NCI-H226 (cell line): ENCODE results near the gene LRRC47.

ENCODE experiments used
- DNase-seq: peaks from one replicate; pipeline ENCODE4 v3.0.0-alpha.2; 2015

LRRC47 gene

DNA sequence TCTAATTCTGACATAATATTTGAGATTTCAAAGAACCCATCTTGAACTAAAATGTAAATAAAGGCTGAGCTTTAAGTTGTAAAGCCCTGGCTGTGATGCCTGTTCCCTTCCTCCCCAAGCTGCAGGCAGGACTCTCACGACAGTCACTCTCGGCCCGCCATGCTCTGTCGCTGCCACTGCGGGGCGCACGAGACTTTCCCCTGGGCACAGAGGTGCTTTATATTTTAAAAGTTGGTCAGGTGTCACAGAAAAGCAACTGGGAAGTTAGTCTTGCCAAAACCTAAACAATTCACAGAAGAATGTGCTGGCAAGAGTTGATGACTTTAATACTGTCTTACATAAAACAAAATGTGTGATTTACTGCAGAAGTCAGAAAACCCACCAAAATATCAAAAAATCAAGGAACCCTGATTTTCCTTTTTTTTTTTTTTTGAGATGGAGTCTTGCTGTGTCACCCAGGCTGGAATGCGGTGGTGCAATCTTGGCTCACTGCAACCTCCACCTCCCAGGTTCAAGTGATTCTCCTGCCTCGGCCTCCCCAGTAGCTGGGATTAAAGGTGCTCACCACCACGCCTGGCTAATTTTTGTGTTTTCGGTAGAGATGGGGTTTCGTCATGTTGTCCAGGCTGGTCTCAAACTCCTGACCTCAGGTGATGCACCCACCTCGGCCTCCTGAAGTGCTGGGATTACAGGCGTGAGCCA, 10.7 kb downstream of the LRRC47 start:
- DNase-seq = no peak

DNA sequence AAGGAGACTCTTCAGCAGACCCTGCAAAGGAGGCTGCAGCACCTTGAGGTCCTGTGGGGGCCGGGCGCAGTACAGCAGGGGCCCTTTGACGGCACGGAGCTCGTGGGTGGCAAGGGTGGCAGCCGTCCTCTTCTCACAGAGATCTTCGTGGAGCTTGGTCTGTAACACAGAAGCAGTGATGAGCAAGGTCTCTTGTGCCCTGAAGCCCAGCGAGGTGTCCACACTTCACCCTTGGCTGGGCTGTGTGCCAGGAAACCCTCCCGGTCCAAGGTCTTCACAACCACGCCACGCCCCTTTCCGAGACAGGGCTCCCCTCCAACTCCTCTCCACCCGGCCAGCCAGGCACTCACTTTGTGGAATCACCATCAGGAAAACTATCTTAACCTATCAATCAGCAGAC, 11.3 kb downstream of the LRRC47 start:
- no peak for DNase-seq

GRCh38 chr1:3783651-3784474, 12.4 kb downstream of the LRRC47 start:
- no peak for DNase-seq

DNA sequence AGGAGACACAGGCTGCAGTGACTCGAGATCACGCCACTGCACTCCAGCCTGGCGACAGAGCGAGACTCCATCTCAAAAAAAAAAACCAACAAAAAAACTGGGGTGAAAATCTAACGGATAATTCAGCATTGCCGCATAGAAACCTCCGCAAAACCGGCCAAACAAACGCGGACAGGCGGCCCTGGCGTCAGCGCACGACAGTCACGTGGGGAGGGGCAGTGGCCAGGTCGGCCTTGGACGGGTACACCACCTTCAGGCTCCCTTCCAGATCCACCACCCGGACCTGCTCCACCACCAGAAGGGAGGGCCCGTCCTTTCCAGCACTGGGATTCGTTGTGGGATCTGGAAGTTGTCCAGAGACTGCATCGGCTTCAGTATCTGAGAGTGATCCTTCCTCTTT, 15.4 kb downstream of the LRRC47 start:
- no peak for DNase-seq

- DNase-seq = no peak
Observed at GRCh38 chr1:3779912-3780416, 16.3 kb downstream of the LRRC47 start.

- DNase-seq = no peak
Observed at GRCh38 chr1:3779265-3779911, 16.9 kb downstream of the LRRC47 start.

DNA sequence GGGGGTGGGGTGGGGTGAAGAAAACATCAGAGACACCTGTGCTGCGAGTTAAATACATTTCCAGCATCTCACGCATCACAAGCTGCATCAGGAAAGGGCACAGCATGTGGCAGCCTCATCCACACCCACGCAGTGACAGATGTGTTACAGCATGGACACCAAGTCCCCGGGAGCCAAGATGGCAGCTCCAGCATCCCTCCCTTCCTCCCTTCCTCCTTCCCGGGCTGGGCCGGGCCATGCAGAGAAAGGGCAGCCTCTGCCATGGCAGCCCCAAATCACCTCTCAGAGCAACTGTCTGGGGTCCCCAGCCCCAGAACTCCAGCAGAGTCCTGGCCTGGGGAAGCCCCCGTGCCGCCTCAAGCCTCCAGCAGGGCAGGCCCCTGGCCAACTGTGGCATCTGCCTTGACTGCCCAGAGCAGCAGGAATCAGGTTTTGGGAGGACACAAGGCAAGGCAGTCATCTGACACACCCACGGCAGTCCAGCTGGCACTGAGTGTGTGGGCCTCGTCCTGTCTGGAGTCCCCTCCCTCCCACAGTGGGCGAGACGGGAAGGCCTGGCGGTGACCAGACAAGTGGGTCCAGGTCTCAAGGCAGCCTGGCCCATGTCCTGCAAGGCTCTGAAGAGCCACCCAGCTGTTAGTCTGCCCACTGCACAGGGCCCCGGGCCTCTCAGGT, 17.6 kb downstream of the LRRC47 start:
- DNase-seq = no peak

DNA sequence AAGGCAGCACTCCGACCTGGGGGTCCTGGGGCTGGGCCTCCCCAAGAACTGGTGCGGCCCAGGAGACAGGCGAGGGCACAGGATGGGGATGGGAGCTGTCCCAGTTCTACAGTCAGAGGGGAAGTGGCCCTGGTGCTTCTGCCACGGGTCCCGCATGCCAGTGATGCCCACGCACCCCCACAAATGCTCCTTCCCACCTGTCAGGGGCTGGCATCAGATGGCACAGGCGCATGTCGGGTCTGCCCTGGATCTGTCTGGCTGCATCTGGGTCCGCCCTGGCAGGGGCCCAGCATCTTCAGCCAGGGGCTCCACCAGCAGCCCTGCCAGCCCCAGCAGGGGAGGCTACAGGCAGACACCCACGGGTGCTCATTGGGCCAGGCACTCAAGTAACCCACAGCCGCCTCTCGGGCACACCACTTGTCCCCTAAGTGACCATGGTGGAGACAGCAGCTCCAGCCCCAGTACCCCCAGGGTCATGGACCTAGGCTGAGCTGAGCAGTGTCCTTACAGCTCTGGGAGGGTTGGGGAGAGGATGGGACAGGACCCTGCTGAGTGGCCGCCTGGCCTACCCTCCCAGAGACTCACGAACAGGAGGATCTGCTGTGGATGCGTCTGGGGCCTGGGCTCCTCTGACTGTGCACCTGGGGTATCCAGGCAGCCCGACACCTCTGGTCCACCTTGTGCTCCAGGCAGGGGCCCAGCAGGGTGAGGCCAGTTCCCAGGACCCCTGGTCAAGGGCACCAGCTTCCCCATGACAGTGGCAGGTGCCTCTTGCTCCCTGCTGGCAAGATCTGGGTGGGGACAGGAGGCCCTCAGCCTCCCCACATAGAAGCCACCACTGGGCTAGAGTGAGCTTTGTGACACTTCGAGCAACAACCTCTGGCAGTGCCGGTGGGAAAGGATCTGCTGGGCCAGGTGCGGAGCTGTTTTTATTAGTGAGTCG, 18.4 kb downstream of the LRRC47 start:
- DNase-seq = no peak

GRCh38 chr1:3777078-3777547, 19.2 kb downstream of the LRRC47 start:
- no peak for DNase-seq

DNA sequence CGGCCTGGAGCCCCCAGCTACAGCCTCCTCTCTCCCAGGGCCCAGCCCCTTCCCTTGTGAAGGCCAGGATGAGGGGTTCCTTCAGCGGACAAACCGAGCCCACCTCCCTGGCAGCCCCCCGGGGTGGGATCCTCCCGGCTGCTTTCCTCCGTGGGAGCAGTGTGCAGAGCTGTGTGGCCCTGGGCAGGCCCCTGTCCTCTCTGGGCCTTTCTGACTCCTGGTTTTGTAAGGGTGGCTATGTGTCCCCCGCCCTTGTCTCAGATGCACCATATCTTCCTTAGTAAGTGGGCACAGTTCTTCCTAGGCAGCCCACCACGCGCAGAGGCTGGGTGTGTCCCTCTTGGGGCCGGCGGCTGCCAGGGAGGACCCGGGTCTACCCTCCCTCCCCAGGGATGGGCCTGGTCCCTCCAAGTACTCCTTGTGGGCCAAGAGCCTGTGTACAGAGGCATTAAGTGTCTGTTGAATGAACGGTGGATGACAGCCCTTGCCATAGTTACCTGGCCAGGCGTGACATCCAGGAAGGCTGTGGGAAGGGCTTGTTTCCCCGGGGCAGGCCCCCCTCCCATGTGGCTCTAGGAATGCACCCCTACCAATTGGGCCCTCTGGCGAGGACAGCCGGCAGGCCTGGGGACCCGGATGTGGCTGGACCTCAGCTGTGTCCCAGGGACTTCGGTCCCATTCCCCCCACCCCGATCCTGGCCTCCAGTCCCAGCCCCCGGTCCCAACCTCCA, 19.9 kb downstream of the LRRC47 start:
- DNase-seq = no peak

DNA sequence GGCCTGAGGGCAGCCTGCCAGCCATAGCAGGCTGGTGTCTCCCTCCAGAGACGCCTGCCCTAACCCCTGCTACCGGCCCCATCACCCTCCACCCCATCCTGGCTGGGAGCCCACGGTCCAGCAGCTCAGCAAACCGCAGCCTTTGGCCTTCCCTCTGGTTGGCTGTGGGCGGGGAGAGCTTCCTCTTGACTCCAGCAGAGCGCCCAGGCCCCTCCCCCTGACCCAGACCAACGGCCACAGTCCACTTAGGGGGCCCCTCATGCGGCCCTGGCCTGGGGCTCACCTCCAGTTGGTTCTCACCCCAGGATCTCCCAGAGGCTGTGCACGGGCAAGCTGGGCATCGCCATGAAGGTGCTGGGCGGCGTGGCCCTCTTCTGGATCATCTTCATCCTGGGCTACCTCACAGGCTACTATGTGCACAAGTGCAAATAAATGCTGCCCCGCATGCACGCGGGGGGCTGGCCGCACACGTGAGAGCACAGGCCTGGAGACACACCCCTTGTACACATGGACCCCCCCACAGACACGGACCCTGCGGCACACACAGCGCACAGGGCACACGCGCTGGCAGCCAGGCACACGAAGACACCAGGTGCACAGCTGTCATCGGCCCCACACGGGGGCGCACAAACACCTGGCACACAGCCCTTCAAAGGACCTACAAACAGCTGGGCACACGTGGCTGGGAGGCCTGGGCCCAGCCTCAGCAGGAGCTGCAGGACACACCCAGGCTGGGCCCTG, 20.6 kb downstream of the LRRC47 start:
- DNase-seq = peak; percentile 86

GRCh38 chr1:3774946-3775489, 21.3 kb downstream of the LRRC47 start:
- peak; percentile 80 for DNase-seq

DNA sequence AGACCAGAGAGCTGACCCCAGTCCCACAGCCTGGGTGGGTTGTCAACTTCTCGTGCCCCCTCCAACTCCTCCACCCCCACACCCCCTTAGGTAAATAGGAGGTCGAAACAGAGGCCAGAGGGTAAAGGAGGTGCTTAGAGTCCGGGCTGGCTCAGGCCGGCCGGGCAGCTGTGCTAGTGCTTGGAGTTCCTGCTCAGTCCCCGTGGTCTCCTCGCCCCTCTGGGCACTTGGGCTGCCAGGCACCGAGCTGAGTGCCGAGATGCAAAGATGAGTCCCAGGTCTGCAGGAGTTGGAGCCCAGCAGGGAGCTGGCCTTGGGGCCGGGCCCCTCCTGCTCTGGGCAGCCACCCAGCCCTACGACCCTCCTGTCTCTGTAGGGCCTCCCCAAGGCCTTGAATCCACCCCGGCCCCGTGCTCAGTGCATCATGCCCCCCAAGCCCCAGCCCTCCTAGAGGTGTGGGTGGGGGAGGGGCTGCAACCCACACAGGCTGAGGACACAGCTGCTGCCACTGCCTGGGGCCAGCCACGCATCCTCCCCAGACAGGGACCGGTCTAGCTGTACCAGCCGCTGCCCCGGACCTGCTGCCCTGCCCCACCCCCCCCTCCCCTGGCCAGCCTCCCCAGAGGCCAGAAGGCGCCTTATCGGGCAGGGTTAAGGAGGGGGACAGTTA, 21.9 kb downstream of the LRRC47 start:
- DNase-seq = no peak

DNA sequence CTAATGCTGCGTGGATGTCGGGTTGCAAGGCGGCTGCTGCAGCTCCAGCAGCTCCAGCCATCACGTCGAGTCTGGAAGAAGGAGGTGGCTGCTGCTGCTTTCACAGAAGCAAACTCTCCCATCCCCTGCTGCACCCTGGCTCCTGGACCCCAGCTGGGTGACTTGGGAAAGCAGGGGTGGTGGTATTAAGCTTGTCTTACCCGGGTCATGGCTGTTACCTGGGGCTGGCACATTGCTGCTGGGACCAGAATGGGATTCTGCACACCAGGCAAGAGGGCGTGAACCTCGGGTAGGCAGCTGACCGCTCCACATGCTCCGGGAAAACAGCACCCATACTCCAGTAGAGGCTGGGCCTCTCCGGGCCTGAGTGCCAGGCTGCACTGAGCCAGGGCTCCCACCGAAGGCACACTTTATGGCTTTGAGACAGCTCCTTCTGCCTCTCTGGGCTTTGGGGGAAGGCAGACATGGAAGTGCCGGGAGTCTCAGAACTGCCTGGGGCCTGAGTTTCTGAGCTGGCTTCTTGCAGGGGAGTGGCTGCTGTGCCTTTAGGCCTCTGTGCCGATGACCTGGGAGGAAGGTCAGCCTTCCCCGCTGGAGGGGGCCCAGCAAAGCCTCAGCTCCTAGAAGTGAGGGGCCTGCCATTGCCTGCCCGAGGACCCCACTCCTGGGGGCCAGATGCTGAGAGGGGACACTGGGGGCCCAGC, 22.6 kb downstream of the LRRC47 start:
- no peak for DNase-seq

DNA sequence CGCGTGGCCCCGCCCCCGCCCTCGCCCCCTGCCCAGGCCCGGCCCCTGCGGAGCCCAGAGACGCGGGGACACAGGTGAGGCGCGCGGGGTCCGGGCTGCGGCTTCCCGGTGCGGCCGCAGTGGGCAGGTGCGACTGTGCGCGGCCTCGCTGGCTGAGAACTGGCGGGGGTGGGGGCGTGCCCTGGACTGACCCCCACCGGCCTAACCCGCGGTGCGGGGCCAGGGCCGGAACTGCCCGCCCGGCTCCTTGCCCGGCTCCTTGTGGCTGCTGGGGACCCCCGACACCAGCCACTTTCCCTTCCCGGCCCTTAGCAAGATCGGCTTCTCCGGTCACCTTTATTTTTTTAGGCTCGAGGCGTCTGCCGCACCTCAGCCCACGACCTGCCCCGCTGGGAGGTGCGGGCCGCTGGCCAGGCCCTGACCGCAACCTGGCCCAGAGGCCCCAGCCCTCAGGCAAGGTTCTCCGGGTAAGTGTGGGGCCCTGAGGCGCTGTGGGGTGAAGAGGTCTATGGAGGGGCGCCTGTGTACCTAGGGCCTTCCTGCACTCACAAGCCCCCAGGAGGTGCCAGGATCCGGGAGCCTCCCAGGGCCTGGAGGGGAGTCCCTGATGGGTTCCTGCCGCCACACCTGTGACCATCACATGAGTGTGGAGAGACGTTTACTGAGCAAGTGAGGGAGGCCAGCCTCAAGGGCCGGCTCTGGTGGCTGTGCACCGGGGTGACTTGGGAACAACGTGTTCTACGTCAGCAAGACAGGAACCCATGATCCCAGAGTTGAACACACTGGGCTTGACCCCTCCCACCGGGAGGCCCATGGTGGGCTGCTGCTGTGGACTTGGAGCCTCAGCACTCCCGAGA, 23.4 kb downstream of the LRRC47 start, which contains the start of gene SMIM1:
Gene SMIM1 (plus strand): TSS at position 35 of the 857 bp plus-strand sequence. CDS start 2,625 bp downstream, outside the sequence.
- DNase-seq = peak; percentile 34

- peak; percentile 68 for DNase-seq
Observed at GRCh38 chr1:3772027-3772714, 24.1 kb downstream of the LRRC47 start.
